Measurements from ENCODE around the gene CADM1.
"Not testable (repeated sequence)": the region's sequence is repeated elsewhere in the genome, so short reads cannot be mapped to it uniquely, and the experiment has no call there.

The CADM1 gene

DNA sequence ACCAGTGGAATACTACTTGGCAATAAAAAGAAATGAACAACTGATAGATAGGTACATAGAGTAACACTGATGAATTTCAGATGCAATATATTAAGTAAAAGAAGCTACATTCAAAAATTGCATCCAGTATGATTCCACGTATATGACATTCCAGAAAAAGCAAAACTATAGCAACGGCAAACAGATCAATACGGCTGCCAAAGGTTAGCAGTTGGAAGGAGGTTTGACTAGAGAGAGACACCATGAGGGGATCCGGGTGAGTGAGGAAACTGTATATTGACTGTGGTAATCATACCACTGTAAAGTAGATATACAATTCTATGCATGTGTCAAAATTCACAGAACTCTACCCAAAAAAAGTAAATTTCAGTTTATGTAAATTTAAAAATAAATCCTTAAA, 28.7 kb downstream of the CADM1 start:
- Histone ChIP-seq H3K4me3 (no peak overlapping the region), H3K27me3 (no peaks in the 10 kb centered on the region), H3K27ac (no peak overlapping the region), H3K36me3 (no peaks in the 10 kb centered on the region), H3K9me3 (no peaks in the 10 kb centered on the region), H3K4me1 (no peaks in the 10 kb centered on the region)
- intact Hi-C loops (cut with DNase I; ENCODE audit: low total_unique reads): no loop called here
- TF ChIP-seq, protein P1, sequence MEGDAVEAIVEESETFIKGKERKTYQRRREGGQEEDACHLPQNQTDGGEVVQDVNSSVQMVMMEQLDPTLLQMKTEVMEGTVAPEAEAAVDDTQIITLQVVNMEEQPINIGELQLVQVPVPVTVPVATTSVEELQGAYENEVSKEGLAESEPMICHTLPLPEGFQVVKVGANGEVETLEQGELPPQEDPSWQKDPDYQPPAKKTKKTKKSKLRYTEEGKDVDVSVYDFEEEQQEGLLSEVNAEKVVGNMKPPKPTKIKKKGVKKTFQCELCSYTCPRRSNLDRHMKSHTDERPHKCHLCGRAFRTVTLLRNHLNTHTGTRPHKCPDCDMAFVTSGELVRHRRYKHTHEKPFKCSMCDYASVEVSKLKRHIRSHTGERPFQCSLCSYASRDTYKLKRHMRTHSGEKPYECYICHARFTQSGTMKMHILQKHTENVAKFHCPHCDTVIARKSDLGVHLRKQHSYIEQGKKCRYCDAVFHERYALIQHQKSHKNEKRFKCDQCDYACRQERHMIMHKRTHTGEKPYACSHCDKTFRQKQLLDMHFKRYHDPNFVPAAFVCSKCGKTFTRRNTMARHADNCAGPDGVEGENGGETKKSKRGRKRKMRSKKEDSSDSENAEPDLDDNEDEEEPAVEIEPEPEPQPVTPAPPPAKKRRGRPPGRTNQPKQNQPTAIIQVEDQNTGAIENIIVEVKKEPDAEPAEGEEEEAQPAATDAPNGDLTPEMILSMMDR (IDR thresholded peaks at IDR 0.05): no peak
- no peak for DNase-seq

DNA sequence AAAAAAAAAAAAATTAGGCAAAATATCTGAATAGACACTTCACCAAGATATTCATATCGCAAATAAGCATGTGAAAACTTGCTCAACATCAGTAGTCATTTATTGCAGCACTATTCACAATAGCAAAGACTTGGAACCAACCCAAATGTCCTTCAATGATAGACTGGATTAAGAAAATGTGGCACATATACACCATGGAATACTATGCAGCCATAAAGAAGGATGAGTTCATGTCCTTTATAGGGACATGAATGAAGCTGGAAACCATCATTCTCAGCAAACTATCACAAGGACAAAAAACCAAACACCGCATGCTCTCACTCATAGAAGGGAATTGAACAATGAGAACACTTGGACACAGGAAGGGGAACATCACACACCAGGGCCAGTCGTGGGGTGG, 29.9 kb downstream of the CADM1 start:
- H3K9me3 ChIP-seq; intact Hi-C loops (cut with DNase I; ENCODE audit: low total_unique reads); H3K4me1 ChIP-seq; DNase-seq; H3K4me3 ChIP-seq; H3K27ac ChIP-seq; H3K36me3 ChIP-seq; H3K27me3 ChIP-seq: not testable (repeated sequence)

DNA sequence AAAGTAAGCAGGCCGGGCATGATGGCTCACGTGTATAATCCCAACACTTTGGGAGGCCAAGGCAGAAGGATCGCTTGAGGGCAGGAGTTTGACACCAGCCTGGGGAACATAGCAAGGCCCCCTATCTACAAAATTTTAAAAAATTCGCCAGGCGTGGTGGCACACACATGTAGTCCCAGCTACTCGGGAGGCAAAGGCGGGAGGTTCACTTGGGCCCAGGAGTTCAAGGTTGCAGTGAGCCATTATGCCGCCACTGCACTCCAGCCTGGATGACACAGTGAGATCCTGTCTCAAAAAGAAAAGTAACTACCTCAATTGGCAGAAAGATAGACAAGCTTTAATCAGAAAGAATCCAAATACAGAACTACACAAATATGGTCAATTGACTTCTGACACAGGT, 31.0 kb downstream of the CADM1 start:
- H3K27ac ChIP-seq: no peak overlapping the region
- no peaks in the 10 kb centered on the region for H3K27me3 ChIP-seq
- H3K4me1 ChIP-seq: no peaks in the 10 kb centered on the region
- TF ChIP-seq, protein P1 (IDR thresholded peaks at IDR 0.05): no peak
- H3K36me3 ChIP-seq: no peaks in the 10 kb centered on the region
- H3K9me3 ChIP-seq: no peaks in the 10 kb centered on the region
- intact Hi-C loops (cut with DNase I; ENCODE audit: low total_unique reads): no loop called here
- no peak for DNase-seq
- no peak overlapping the region for H3K4me3 ChIP-seq

DNA sequence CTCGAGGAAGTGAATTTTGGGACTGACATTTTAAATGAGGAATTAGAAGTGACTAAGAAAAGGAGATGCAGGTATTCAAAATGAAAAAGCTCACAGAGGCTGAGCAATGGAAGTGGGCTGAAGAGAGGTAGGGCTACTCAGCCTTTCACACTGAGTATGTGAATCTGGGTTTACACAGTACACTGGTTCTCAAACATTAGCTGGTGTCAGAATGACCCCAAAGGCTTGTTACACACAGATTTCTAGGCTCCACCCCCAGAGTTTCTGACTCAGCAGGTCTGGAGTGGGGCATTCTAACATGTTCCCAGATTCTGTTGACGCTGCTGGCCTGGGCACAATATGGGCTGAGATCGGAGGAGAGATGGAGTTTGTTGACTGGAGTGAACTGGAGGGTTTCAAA, 32.8 kb downstream of the CADM1 start:
- intact Hi-C loops (cut with DNase I; ENCODE audit: low total_unique reads): no loop called here
- no peak for DNase-seq

DNA sequence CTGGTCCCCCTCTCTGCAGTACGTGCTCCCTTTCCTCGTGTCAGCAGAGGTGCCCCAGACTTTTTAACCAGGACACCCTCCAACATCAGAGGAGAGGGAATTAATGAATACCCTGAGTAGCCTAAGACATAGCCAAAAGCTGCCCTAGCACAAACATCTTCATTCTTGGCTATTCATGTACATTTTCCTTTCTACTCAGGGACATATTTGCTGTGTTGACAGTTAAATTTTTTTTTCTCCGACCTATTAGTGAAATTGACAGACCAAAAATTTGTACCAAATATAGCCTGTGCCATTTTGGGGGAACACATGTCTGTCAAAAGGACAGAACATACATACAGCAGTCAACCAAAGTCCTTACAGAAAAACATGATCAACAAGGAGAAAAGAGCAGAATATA, 33.3 kb downstream of the CADM1 start:
- Histone ChIP-seq H3K4me1 (no peaks in the 10 kb centered on the region), H3K4me3 (no peak overlapping the region), H3K27ac (no peak overlapping the region), H3K27me3 (no peaks in the 10 kb centered on the region), H3K9me3 (no peaks in the 10 kb centered on the region), H3K36me3 (no peaks in the 10 kb centered on the region)
- intact Hi-C loops (cut with DNase I; ENCODE audit: low total_unique reads): no loop called here
- DNase-seq: no peak
- TF ChIP-seq, protein P1 (IDR thresholded peaks at IDR 0.05): no peak

More for the DNA sequence above, 32.8 kb downstream of the CADM1 start:
- H3K4me1 ChIP-seq: no peaks in the 10 kb centered on the region
- H3K27me3 ChIP-seq: no peaks in the 10 kb centered on the region
- H3K36me3 ChIP-seq: no peaks in the 10 kb centered on the region
- no peaks in the 10 kb centered on the region for H3K9me3 ChIP-seq
- H3K27ac ChIP-seq: no peak overlapping the region
- H3K4me3 ChIP-seq: no peak overlapping the region
- TF ChIP-seq, protein P1 (IDR thresholded peaks at IDR 0.05): no peak

DNA sequence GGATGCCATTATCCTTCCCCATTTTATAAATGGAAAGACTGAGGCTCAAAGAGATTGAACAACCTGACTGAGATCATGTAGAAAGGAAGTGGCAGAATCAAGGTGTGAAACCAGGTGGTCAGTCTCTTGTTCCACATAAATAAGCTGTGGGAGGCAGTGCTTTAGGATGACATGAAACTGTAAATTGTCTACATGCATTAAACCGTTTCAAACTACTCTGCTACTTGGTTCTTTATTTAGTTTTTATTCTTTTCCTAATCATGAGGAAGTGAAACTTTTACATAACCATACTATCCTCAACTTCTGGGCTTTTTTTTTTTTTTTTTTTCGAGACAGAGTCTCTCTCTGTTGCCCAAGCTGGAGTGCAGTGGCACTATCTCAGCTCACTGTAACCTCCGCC, 34.9 kb downstream of the CADM1 start:
- H3K27ac ChIP-seq: no peak overlapping the region
- H3K27me3 ChIP-seq: no peaks in the 10 kb centered on the region
- intact Hi-C loops (cut with DNase I; ENCODE audit: low total_unique reads): no loop called here
- no peak overlapping the region for H3K4me3 ChIP-seq
- TF ChIP-seq, protein P1 (IDR thresholded peaks at IDR 0.05): no peak
- no peak for DNase-seq
- H3K4me1 ChIP-seq: no peaks in the 10 kb centered on the region
- no peaks in the 10 kb centered on the region for H3K9me3 ChIP-seq
- H3K36me3 ChIP-seq: no peaks in the 10 kb centered on the region

All from tibial artery (tissue), 4 donors.